ENCODE data around the gene MTHFSD. TPM values are rescaled to one million over a fixed set of nuclear protein-coding genes. Genes with fewer than 3 reads are reported as not detected.
A peak's percentile ranks its signal among the peaks of the same experiment; 100 is the strongest.

MTHFSD gene
- total RNA-seq, 4 donors from 2014 or later = 22.7 to 40.8 (median 25.4) TPM

DNA sequence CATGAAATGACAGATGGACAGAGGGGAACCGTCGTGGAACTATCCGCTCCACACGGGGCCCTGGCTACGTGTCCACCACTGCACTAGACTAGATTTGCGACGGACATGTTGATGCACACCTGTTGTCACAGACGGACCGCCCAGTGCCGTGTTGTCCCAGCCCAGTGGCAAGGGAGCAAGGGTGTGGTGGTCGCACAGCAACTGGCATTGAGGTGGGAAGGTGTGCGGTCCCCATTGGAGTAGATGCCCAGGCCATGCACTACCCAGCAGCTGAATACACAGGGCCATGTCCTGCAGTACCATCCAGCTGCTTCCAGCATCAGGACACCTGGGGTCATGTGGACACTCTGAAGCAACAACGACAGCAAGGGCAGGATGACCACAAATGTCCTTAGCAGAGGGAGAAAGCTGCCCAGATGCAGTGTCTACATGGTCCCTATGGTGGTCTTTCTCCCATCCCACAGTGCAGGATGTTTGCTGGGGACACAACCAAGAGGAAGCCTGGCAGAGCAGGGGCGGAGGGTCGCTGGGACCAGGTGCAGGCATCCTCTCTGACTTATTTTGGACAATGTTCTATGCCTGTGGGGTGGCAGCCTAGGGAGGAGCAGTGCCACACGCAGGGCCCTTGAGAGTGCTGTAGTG, 35.9 kb downstream of the MTHFSD start:
- no peak for TF ChIP-seq POLR2A (IDR thresholded peaks at IDR 0.05)
- TF ChIP-seq EP300 (IDR thresholded peaks at IDR 0.05) = no peak
- TF ChIP-seq, protein P1, sequence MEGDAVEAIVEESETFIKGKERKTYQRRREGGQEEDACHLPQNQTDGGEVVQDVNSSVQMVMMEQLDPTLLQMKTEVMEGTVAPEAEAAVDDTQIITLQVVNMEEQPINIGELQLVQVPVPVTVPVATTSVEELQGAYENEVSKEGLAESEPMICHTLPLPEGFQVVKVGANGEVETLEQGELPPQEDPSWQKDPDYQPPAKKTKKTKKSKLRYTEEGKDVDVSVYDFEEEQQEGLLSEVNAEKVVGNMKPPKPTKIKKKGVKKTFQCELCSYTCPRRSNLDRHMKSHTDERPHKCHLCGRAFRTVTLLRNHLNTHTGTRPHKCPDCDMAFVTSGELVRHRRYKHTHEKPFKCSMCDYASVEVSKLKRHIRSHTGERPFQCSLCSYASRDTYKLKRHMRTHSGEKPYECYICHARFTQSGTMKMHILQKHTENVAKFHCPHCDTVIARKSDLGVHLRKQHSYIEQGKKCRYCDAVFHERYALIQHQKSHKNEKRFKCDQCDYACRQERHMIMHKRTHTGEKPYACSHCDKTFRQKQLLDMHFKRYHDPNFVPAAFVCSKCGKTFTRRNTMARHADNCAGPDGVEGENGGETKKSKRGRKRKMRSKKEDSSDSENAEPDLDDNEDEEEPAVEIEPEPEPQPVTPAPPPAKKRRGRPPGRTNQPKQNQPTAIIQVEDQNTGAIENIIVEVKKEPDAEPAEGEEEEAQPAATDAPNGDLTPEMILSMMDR (IDR thresholded peaks at IDR 0.05) = no peak
- Histone ChIP-seq H3K27me3 (peaks cover 0 to 86% of the 10 kb centered on the region in 2 donors), H3K4me3 (no peak overlapping the region), H3K36me3 (no peaks in the 10 kb centered on the region), H3K27ac (no peak overlapping the region), H3K4me1 (peaks cover 0 to 36% (median 3%) of the 10 kb centered on the region in 4 donors), H3K9me3 (no peaks in the 10 kb centered on the region)
- 83 to 93% methylated on average over 16 of the region's 16 CpGs for WGBS, 2 donors
- no peak for DNase-seq (ENCODE audit: low spot score in 2 of 2)

DNA sequence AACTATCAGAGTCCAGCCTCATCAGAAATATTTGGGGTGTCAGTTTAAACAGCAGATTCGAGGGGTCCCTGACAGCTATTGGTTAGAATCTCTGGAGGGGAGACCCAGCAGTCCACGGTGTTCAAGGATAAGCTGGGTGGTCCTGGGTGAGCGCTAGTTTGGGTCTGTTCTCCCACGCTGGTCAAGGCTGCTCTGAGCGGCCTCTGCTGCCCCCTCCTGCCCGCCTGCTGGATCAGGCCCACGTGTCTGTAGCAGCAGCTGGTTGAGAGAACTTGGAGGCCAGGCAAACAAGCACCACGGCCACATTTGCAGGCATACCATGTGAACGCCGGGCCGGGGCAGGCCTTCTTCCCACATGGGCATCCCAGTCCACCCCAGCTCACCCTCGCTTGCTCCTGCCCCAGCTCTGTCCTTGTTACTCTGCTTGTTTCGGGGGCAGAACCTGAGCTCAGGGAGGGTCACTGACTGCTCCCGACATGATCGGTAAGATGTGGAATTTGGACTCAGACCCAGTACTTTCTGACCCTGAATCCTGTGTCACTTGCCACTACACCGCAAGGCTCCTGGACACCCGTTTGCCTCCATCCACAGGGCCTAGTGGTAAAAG, 37.3 kb downstream of the MTHFSD start:
- H3K9me3 ChIP-seq = no peaks in the 10 kb centered on the region
- H3K4me3 ChIP-seq = no peak overlapping the region
- DNase-seq (ENCODE audit: low spot score in 2 of 2) = peak; percentile 37 to 49
- H3K27me3 ChIP-seq = peaks cover 3 to 94% of the 10 kb centered on the region in 2 donors
- WGBS, 2 donors = 29 to 33% methylated on average over 10 to 13 of the region's 17 CpGs
- H3K4me1 ChIP-seq = peaks cover 0 to 36% (median 3%) of the 10 kb centered on the region in 4 donors
- H3K36me3 ChIP-seq = no peaks in the 10 kb centered on the region
- H3K27ac ChIP-seq = peak overlapping the region in 1 of 4 donors; percentile 31
- TF ChIP-seq POLR2A (IDR thresholded peaks at IDR 0.05) (no peak), EP300 (IDR thresholded peaks at IDR 0.05) (no peak)
- TF ChIP-seq, protein P1 (IDR thresholded peaks at IDR 0.05) = peak; percentile 50 to 70 (median 63)

DNA sequence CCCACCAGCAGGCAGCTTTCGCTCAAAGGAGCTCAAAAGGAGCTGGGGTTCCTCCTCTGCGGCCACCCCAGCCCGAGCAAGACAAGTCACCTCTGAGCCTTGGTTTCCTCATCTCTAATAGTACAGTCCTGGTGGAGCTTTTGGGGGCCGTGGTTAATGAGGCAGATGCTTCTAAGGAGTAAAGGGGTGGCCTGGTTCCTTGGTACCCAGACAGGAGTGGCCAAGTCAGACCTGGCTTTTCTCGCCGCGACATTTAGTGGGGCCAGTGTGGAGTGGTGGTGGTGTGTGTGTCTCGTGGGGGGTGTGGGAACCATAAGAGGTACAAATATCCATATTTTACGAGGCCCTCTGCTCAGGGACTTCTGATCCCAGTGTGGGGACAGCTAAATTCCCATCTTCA, 38.0 kb downstream of the MTHFSD start:
- H3K4me1 ChIP-seq = peaks cover 0 to 40% (median 3%) of the 10 kb centered on the region in 4 donors
- WGBS, 2 donors = 44 to 51% methylated on average over 9 of the region's 9 CpGs
- no peaks in the 10 kb centered on the region for H3K9me3 ChIP-seq
- TF ChIP-seq EP300 (IDR thresholded peaks at IDR 0.05) (no peak), POLR2A (IDR thresholded peaks at IDR 0.05) (no peak)
- TF ChIP-seq, protein P1 (IDR thresholded peaks at IDR 0.05) = no peak
- H3K4me3 ChIP-seq = no peak overlapping the region
- no peak for DNase-seq (ENCODE audit: low spot score in 2 of 2)
- H3K36me3 ChIP-seq = no peaks in the 10 kb centered on the region
- H3K27me3 ChIP-seq = peaks cover 3 to 96% of the 10 kb centered on the region in 2 donors
- H3K27ac ChIP-seq = peak overlapping the region in 1 of 4 donors; percentile 31

DNA sequence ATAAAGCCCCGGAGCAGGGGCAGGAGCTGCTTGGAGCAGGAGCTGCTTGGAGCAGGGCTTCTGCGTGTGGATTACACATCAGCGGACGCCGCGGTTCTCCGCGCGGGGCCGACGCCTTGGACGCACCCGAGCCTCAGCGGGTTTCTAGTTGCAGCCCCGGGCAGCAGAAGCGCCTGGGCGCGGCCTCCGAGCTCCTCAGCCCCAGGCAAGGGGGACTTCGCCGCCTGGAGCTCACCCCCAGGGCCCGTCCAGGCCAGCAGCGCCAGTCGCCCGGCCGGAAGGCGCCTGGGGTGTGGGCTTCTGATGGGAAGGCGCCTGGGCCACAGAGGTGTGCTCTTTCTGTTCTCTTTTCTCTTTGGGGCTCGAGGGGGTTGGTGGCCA, 38.4 kb downstream of the MTHFSD start:
- H3K4me3 ChIP-seq = no peak overlapping the region
- peaks cover 3 to 96% of the 10 kb centered on the region in 2 donors for H3K27me3 ChIP-seq
- peak overlapping the region in 1 of 4 donors; percentile 31 for H3K27ac ChIP-seq
- TF ChIP-seq, protein P1 (IDR thresholded peaks at IDR 0.05) = no peak
- TF ChIP-seq EP300 (IDR thresholded peaks at IDR 0.05) = no peak
- TF ChIP-seq POLR2A (IDR thresholded peaks at IDR 0.05) = no peak
- DNase-seq (ENCODE audit: low spot score in 2 of 2) = no peak
- no peaks in the 10 kb centered on the region for H3K9me3 ChIP-seq
- H3K36me3 ChIP-seq = no peaks in the 10 kb centered on the region
- WGBS, 2 donors = 12 to 16% methylated on average over 19 to 29 of the region's 29 CpGs
- H3K4me1 ChIP-seq = peaks cover 0 to 43% (median 3%) of the 10 kb centered on the region in 4 donors

All from tibial nerve (tissue), 4 donors.